NB4 (cell line): ENCODE measurements around the gene GRM2.

ENCODE experiments used
- DNase-seq: peaks from one replicate; pipeline ENCODE4 v3.0.0; 2010; ENCODE audit warnings: low read depth
- H3K4me3 ChIP-seq: one replicate; pipeline ENCODE4 v1.5.1; 2011; ENCODE audit warnings: mild to moderate bottlenecking, low read depth, low read length, moderate library complexity
- MAX ChIP-seq: IDR thresholded peaks from 2 replicates; pipeline ENCODE4 v1.6.1; 2011; ENCODE audit warnings: low read depth, low read length
- MYC ChIP-seq: IDR thresholded peaks from 2 replicates; pipeline ENCODE4 v1.6.1; 2011; ENCODE audit warnings: low read depth, low read length
- POLR2A ChIP-seq: IDR thresholded peaks from 2 replicates; pipeline ENCODE4 v1.6.1; 2011; ENCODE audit warnings: mild to moderate bottlenecking; ENCODE audit not compliant: insufficient read length; ENCODE audit errors: extremely low read depth
- TF ChIP-seq, protein P1 (sequence below): IDR thresholded peaks from one replicate; pipeline ENCODE4 v1.5.1; 2012; ENCODE audit warnings: low read depth, low read length

Gene GRM2

DNA sequence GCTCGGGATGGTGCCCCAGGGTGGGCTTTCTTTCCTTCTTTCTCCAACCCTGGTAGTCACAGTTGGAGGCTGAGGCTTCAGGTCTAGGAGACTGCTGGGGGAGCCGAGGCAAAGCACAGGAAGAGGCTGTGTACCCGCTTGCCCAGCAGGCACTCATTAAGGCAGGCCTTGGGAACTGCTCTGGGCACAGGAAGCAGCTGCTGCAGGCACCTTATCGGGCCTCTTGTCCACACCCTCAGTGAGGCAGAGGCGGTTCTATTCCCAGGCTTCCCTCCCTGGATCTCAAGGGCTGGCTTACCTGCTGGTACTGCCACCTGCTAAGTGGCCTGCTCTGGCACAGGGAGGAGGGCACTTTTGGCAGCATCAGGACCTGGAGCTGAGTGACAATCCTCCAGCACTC, 15.8 kb upstream of the GRM2 start:
- no peak overlapping the region for H3K4me3 ChIP-seq
- no peak for DNase-seq
- no peak for TF ChIP-seq MYC
- TF ChIP-seq, protein P1, sequence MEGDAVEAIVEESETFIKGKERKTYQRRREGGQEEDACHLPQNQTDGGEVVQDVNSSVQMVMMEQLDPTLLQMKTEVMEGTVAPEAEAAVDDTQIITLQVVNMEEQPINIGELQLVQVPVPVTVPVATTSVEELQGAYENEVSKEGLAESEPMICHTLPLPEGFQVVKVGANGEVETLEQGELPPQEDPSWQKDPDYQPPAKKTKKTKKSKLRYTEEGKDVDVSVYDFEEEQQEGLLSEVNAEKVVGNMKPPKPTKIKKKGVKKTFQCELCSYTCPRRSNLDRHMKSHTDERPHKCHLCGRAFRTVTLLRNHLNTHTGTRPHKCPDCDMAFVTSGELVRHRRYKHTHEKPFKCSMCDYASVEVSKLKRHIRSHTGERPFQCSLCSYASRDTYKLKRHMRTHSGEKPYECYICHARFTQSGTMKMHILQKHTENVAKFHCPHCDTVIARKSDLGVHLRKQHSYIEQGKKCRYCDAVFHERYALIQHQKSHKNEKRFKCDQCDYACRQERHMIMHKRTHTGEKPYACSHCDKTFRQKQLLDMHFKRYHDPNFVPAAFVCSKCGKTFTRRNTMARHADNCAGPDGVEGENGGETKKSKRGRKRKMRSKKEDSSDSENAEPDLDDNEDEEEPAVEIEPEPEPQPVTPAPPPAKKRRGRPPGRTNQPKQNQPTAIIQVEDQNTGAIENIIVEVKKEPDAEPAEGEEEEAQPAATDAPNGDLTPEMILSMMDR: no peak

GRCh38 chr3:51691949-51692348, 14.9 kb upstream of the GRM2 start:
- TF ChIP-seq POLR2A (no peak), MAX (no peak), MYC (no peak)
- TF ChIP-seq, protein P1: no peak
- DNase-seq: no peak
- no peak overlapping the region for H3K4me3 ChIP-seq

- no peak for DNase-seq
- H3K4me3 ChIP-seq: no peak overlapping the region
- TF ChIP-seq POLR2A (no peak), MYC (no peak), MAX (no peak)
- TF ChIP-seq, protein P1: no peak
Measured at GRCh38 chr3:51692980-51693395, 13.9 kb upstream of the GRM2 start.

DNA sequence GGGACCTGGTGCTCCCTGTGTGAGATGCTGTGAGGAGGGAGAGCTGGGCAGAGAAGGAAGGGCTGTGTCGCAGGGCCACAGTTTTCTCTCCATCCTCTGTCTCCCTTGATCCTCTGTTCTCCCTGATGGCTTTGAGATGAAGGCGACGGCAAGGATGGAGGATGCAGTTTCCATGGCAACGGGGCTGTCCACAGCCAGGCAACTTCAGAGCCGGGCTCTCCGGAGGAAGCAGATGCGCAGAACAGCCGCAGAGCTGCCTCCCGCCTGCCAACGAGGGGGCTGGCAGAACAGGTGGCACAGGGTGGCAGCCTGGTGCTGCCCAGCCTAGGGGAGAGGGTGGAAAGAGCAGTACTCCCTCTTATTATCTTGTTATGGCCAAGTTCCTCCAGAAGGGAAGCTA, 9.9 kb upstream of the GRM2 start:
- H3K4me3 ChIP-seq: no peak overlapping the region
- no peak for DNase-seq
- TF ChIP-seq POLR2A (no peak), MAX (no peak), MYC (no peak)
- TF ChIP-seq, protein P1: no peak

GRCh38 chr3:51698209-51698608, 8.7 kb upstream of the GRM2 start:
- no peak for DNase-seq
- TF ChIP-seq, protein P1: no peak
- TF ChIP-seq MAX (no peak), MYC (no peak), POLR2A (no peak)
- no peak overlapping the region for H3K4me3 ChIP-seq

- H3K4me3 ChIP-seq: no peak overlapping the region
- TF ChIP-seq POLR2A: no peak
- TF ChIP-seq, protein P1: no peak
- no peak for TF ChIP-seq MAX
- no peak for TF ChIP-seq MYC
- no peak for DNase-seq
Measured at GRCh38 chr3:51700403-51700802, 6.5 kb upstream of the GRM2 start.
